Panc1 (cell line): ENCODE data around the gene TDRD15. TPM values are rescaled to one million over a fixed set of nuclear protein-coding genes. Genes with fewer than 3 reads are reported as not detected.

Source experiments
- ATAC-seq: fragments of 200-7000 bp; cut with Tn5 transposase; 2 replicates; pipeline ENCODE4 v1.9.1; 2020; ENCODE audit warnings: mild to moderate bottlenecking, moderate library complexity
- BruUV-seq: library from RNA; stranded (reverse); fragments of 400-500 nt; replicated peaks from 2 replicates; lab custom pipeline; 2021; lab: Mats Ljungman, UMichigan
- CTCF ChIA-PET: fragments of 300-600 bp; sonication (Branson Sonifier 250); formaldehyde crosslinking; loops from one replicate; lab custom pipeline; 2022; ENCODE audit warnings: antibody characterized with exemption; lab: Charles Lee
- POLR2A ChIA-PET: fragments of 300-600 bp; sonication (Branson Sonifier 250); formaldehyde crosslinking; loops from one replicate; lab custom pipeline; 2022; ENCODE audit warnings: antibody characterized with exemption; lab: Charles Lee
- DNase-seq: peaks from one replicate; pipeline ENCODE4 v3.0.0-alpha.2; 2010; ENCODE audit warnings: low read depth, low spot score
- H3K27ac ChIP-seq: 2 replicates; pipeline ENCODE4 v1.5.1; 2011; ENCODE audit warnings: mild to moderate bottlenecking, low read length, inconsistent platforms
- H3K27me3 ChIP-seq: fragments of 200-500 bp; sonication (Bioruptor generic); 2 replicates; pipeline ENCODE4 v1.6.0; 2014; ENCODE audit warnings: low read length, inconsistent platforms; ENCODE audit not compliant: control insufficient read depth, insufficient read depth
- H3K36me3 ChIP-seq: fragments of 200-500 bp; sonication (Bioruptor generic); 2 replicates; pipeline ENCODE4 v1.5.1; 2014; ENCODE audit warnings: inconsistent platforms, mild to moderate bottlenecking, low read length, moderate library complexity; ENCODE audit not compliant: control insufficient read depth, insufficient read depth
- H3K4me1 ChIP-seq: 2 replicates; pipeline ENCODE4 v1.5.1; 2011; ENCODE audit warnings: inconsistent platforms, mild to moderate bottlenecking, low read length, moderate library complexity; ENCODE audit not compliant: control insufficient read depth, insufficient read depth
- H3K4me3 ChIP-seq, 2 experiments: 2 replicates each; pipeline ENCODE4 v1.5.1; 2011 to 2012; ENCODE audit warnings: low read depth in 2 of 2, low read length in 2 of 2, mild to moderate bottlenecking in 2 of 2, inconsistent platforms in 1 of 2, moderate library complexity in 1 of 2
- H3K9me3 ChIP-seq: fragments of 200-500 bp; sonication (Bioruptor generic); 2 replicates; pipeline ENCODE4 v1.5.1; 2014; ENCODE audit warnings: low read depth, mild to moderate bottlenecking, inconsistent platforms, low read length, moderate library complexity; ENCODE audit not compliant: control insufficient read depth, insufficient read depth
- POLR2AphosphoS5 ChIP-seq: IDR thresholded peaks from 2 replicates; pipeline ENCODE4 v1.6.1; 2012; ENCODE audit warnings: mild to moderate bottlenecking, low read depth, low read length, moderate library complexity
- SIN3A ChIP-seq: IDR thresholded peaks from 2 replicates; pipeline ENCODE4 v1.6.1; 2012; ENCODE audit warnings: low read depth, mild to moderate bottlenecking, low read length, moderate library complexity, borderline replicate concordance; ENCODE audit not compliant: insufficient read depth
- TCF7L2 ChIP-seq: IDR thresholded peaks from 2 replicates; pipeline ENCODE4 v1.6.1; 2011; ENCODE audit warnings: mild to moderate bottlenecking, low read depth, low read length, inconsistent platforms
- in situ Hi-C: cut with HindIII; loops from 2 replicates; pipeline ENCODE4 v1.10.0; 2016; ENCODE audit warnings: low sequenced_read_pairs, low pct_unique_long_range_greater_than_20kb
- intact Hi-C: fragments of 100-400 bp; cut with micrococcal nuclease; formaldehyde crosslinking; loops from one replicate; pipeline ENCODE4 v1.10.0; 2022; ENCODE audit not compliant: unreplicated experiment
- total RNA-seq: library from RNA; stranded (reverse); gene quantifications from one replicate; pipeline ENCODE4 v1.2.1, GENCODE V29; 2021; ENCODE audit not compliant: unreplicated experiment
- TF ChIP-seq, protein P1 (sequence below), 2 experiments: IDR thresholded peaks; 2 replicates each; pipeline ENCODE4 v1.6.1; 2011 to 2012; ENCODE audit warnings: low read depth in 2 of 2, control low read depth in 1 of 2, low read length in 1 of 2, mild to moderate bottlenecking in 1 of 2, moderate library complexity in 1 of 2; ENCODE audit not compliant: insufficient read depth in 1 of 2
- TF ChIP-seq, protein P2 (sequence below): fragments of 450-650 bp; IDR thresholded peaks from 2 replicates; pipeline ENCODE4 v1.5.1; 2017; ENCODE audit warnings: mild to moderate bottlenecking

Gene TDRD15
- total RNA-seq, 1 experiment from 2014 or later = not detected

DNA sequence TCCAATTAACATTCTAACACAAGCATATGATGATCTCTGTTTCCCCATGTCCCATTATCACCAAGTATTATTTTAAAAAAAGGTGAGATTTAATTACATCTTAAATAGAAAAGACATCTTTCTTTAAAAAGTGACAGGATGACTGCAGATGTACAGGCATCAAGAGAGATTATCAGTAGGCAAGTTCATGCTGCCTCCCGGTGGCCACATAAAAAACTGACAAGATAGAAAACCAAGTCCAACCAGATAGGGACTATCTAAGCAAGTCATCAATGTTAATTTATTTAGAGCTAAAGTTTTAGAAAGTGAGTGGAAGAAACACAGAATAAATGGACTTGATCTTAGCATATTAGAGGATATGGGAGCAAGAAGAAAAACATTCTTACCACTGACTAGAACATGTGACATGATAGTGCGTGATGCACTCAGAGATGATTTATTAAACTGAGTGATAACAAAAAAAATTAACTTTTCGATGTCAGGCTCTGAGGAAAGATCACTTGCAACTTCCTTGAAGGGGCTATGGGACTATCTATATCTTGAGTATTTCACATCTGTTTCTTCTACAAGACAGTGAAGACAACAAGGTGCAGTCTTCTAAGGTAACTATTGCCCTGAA lies 5.4 kb upstream of the TDRD15 start:
- H3K36me3 ChIP-seq = no peaks in the 10 kb centered on the region
- H3K9me3 ChIP-seq = no peaks in the 10 kb centered on the region
- no peak overlapping the region for H3K4me3 ChIP-seq
- CTCF ChIA-PET = no interaction called here
- intact Hi-C loops = loop anchor here (1.0 to 2.0 kb wide), 2 partner anchors 75 to 458 kb away; no protein-coding TSS in a partner anchor
- ATAC-seq = peak; percentile 83; the same call in 1 of the 2 replicates
- H3K27ac ChIP-seq = no peak overlapping the region
- BruUV-seq = no TSS peak
- no peaks in the 10 kb centered on the region for H3K27me3 ChIP-seq
- in situ Hi-C loops = no loop called here
- POLR2A ChIA-PET = no interaction called here
- H3K4me1 ChIP-seq = no peaks in the 10 kb centered on the region
- TF ChIP-seq, protein P1, sequence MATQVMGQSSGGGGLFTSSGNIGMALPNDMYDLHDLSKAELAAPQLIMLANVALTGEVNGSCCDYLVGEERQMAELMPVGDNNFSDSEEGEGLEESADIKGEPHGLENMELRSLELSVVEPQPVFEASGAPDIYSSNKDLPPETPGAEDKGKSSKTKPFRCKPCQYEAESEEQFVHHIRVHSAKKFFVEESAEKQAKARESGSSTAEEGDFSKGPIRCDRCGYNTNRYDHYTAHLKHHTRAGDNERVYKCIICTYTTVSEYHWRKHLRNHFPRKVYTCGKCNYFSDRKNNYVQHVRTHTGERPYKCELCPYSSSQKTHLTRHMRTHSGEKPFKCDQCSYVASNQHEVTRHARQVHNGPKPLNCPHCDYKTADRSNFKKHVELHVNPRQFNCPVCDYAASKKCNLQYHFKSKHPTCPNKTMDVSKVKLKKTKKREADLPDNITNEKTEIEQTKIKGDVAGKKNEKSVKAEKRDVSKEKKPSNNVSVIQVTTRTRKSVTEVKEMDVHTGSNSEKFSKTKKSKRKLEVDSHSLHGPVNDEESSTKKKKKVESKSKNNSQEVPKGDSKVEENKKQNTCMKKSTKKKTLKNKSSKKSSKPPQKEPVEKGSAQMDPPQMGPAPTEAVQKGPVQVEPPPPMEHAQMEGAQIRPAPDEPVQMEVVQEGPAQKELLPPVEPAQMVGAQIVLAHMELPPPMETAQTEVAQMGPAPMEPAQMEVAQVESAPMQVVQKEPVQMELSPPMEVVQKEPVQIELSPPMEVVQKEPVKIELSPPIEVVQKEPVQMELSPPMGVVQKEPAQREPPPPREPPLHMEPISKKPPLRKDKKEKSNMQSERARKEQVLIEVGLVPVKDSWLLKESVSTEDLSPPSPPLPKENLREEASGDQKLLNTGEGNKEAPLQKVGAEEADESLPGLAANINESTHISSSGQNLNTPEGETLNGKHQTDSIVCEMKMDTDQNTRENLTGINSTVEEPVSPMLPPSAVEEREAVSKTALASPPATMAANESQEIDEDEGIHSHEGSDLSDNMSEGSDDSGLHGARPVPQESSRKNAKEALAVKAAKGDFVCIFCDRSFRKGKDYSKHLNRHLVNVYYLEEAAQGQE (IDR thresholded peaks at IDR 0.05; ENCODE audit: insufficient read depth in 1 of 2, low read depth in 2 of 2, low read length in 1 of 2) = no peak
- TF ChIP-seq, protein P2, sequence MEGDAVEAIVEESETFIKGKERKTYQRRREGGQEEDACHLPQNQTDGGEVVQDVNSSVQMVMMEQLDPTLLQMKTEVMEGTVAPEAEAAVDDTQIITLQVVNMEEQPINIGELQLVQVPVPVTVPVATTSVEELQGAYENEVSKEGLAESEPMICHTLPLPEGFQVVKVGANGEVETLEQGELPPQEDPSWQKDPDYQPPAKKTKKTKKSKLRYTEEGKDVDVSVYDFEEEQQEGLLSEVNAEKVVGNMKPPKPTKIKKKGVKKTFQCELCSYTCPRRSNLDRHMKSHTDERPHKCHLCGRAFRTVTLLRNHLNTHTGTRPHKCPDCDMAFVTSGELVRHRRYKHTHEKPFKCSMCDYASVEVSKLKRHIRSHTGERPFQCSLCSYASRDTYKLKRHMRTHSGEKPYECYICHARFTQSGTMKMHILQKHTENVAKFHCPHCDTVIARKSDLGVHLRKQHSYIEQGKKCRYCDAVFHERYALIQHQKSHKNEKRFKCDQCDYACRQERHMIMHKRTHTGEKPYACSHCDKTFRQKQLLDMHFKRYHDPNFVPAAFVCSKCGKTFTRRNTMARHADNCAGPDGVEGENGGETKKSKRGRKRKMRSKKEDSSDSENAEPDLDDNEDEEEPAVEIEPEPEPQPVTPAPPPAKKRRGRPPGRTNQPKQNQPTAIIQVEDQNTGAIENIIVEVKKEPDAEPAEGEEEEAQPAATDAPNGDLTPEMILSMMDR = peak; percentile 54; the same call in 1 of the 2 replicates
- peak; percentile 7 for DNase-seq

DNA sequence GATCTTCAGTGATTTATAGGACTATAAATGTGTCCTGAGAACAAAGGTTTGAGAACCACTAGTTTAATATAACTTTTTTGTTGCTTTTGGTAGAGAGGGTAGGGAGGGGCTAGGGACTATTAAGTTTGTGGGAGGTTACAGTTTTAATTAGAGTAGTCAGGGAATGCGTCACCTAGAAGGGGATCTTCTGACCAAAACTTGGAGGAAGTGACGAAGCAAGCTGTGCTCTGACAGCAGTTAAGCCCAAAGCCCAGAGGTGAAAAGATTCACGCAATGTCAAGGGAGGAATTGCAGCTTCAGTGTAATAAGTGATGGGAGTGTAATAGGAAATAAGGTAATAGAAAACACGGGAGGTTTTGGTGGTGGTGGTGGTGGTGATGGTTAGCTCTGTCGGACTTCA lies 8.1 kb downstream of the TDRD15 start:
- DNase-seq (no peak), ATAC-seq (no peak)
- Histone ChIP-seq H3K9me3 (no peaks in the 10 kb centered on the region), H3K4me3 (no peak overlapping the region), H3K27ac (no peak overlapping the region), H3K36me3 (no peaks in the 10 kb centered on the region), H3K4me1 (no peaks in the 10 kb centered on the region), H3K27me3 (no peaks in the 10 kb centered on the region)
- in situ Hi-C loops (no loop called here), intact Hi-C loops (no loop called here)
- POLR2A ChIA-PET = no interaction called here
- TF ChIP-seq TCF7L2 = no peak
- TF ChIP-seq POLR2AphosphoS5 = no peak
- TF ChIP-seq, protein P1 (IDR thresholded peaks at IDR 0.05; ENCODE audit: insufficient read depth in 1 of 2, low read depth in 2 of 2, low read length in 1 of 2) = no peak
- TF ChIP-seq SIN3A = no peak
- TF ChIP-seq, protein P2 = no peak
- BruUV-seq = no TSS peak
- CTCF ChIA-PET = no interaction called here
